Hepatocyte (in vitro differentiated cells): ENCODE data around the gene P2RY4. TPM values are rescaled to one million over a fixed set of nuclear protein-coding genes. Genes with fewer than 3 reads are reported as not detected.

Experiments
- DNase-seq: peaks from one replicate; pipeline ENCODE4 v3.0.0-alpha.2; 2016; ENCODE audit warnings: low spot score
- H2AFZ ChIP-seq: fragments of 200-600 bp; sonication (generic); 2 replicates; pipeline ENCODE4 v1.6.0; 2016; ENCODE audit warnings: antibody characterized with exemption, mild to moderate bottlenecking
- H3K27ac ChIP-seq: fragments of 200-600 bp; sonication (generic); 2 replicates; pipeline ENCODE4 v1.5.1; 2016; ENCODE audit warnings: mild to moderate bottlenecking
- H3K27me3 ChIP-seq: fragments of 200-600 bp; sonication (generic); 2 replicates; pipeline ENCODE4 v1.6.1; 2016
- H3K36me3 ChIP-seq: fragments of 200-600 bp; sonication (generic); replicated peaks from 2 replicates; pipeline ENCODE4 v1.5.1; 2016; ENCODE audit warnings: low read depth; ENCODE audit not compliant: insufficient read depth
- H3K4me1 ChIP-seq: fragments of 200-600 bp; sonication (generic); 2 replicates; pipeline ENCODE4 v1.5.1; 2016; ENCODE audit warnings: mild to moderate bottlenecking, moderate library complexity; ENCODE audit not compliant: insufficient read depth
- H3K4me2 ChIP-seq: fragments of 200-600 bp; sonication (generic); 2 replicates; pipeline ENCODE4 v1.6.0; 2016
- H3K4me3 ChIP-seq: fragments of 200-600 bp; sonication (generic); 2 replicates; pipeline ENCODE4 v1.5.1; 2016; ENCODE audit warnings: mild to moderate bottlenecking
- H3K79me2 ChIP-seq: fragments of 200-600 bp; sonication (generic); 2 replicates; pipeline ENCODE4 v1.6.0; 2017; ENCODE audit warnings: mild to moderate bottlenecking
- H3K9me2 ChIP-seq: fragments of 200-600 bp; sonication (generic); replicated peaks from 2 replicates; pipeline ENCODE4 v1.6.0; 2017; ENCODE audit warnings: mild to moderate bottlenecking; ENCODE audit not compliant: insufficient read depth
- H3K9me3 ChIP-seq: fragments of 200-600 bp; sonication (generic); 2 replicates; pipeline ENCODE4 v1.5.1; 2016; ENCODE audit warnings: low read depth, mild to moderate bottlenecking
- H4K20me1 ChIP-seq: fragments of 200-600 bp; sonication (generic); 2 replicates; pipeline ENCODE4 v1.6.0; 2016; ENCODE audit warnings: mild to moderate bottlenecking; ENCODE audit not compliant: insufficient read depth, poor library complexity, severe bottlenecking
- CTCF ChIP-seq: fragments of 200-600 bp; sonication (generic); IDR thresholded peaks from 2 replicates; pipeline ENCODE4 v1.5.1; 2016; ENCODE audit warnings: antibody characterized with exemption, mild to moderate bottlenecking; ENCODE audit not compliant: poor library complexity
- EZH2 ChIP-seq: fragments of 200-600 bp; sonication (generic); IDR thresholded peaks from 2 replicates; pipeline ENCODE4 v1.6.1; 2016; ENCODE audit warnings: antibody characterized with exemption, mild to moderate bottlenecking, borderline replicate concordance
- EZH2phosphoT487 ChIP-seq: fragments of 200-600 bp; sonication (generic); IDR thresholded peaks from one replicate; pipeline ENCODE4 v1.6.1; 2018; ENCODE audit warnings: antibody characterized with exemption, mild to moderate bottlenecking, low read depth, moderate library complexity; ENCODE audit not compliant: unreplicated experiment, severe bottlenecking
- WGBS: methylation state at CpG from one replicate; pipeline ENCODE4 v1.1.6; 2016; ENCODE audit warnings: low lambda C conversion rate; ENCODE audit errors: missing lambda C conversion rate; 5-methylcytosine and 5-hydroxymethylcytosine counted together
- polyA plus RNA-seq: library from polyadenylated mRNA; unstranded; fragments of >200 nt; fragmentation: Nextera tagmentation; extraction: Ambion mirVana; gene quantifications from 2 replicates; pipeline ENCODE4 v1.2.1, GENCODE V29; 2016
- total RNA-seq: library from RNA; depleted of rRNA; stranded (reverse); fragments of >200 nt; gene quantifications from 2 replicates; pipeline ENCODE4 v1.2.3, GENCODE V29; 2014

The P2RY4 gene
- total and polyA plus RNA-seq, 2 experiments from 2014 or later: 0.87 to 2.0 TPM

- Histone ChIP-seq H3K27ac (peak overlapping the region; percentile 78), H4K20me1 (no peaks in the 10 kb centered on the region), H3K9me3 (no peaks in the 10 kb centered on the region), H3K9me2 (no peaks in the 10 kb centered on the region), H3K4me3 (no peak overlapping the region), H3K36me3 (no peaks in the 10 kb centered on the region), H3K4me2 (no peak overlapping the region), H3K4me1 (peaks cover 12% of the 10 kb centered on the region), H3K79me2 (no peaks in the 10 kb centered on the region), H3K27me3 (no peaks in the 10 kb centered on the region), H2AFZ (no peak overlapping the region)
- TF ChIP-seq EZH2 (no peak), CTCF (no peak), EZH2phosphoT487 (no peak)
- 66% methylated on average over 2 of the region's 2 CpGs for WGBS
- no peak for DNase-seq
These were observed 4.6 kb downstream of the P2RY4 start for GRCh38 chrX:70255452-70255851.

DNA sequence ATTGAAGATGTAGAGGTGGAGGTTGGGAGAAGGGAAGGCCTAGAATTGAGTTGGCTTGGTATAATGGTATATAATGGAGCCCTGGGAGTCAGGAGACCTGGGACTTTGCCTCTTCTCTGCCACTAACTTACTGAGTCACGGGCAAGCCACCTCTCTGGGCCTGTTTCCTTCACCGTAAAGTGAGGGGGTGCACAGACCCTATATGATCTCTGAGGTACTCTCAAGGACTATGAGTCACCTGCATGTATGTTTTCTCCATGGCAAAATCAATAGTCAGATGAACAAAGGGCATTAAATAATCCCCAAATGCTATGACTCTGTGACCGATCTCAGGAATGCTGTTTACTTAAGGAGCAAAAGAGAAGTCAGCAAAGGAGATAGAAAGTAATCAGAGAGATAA, 5.1 kb downstream of the P2RY4 start:
- WGBS: 63% methylated on average over 3 of the region's 3 CpGs
- Histone ChIP-seq H3K79me2 (no peaks in the 10 kb centered on the region), H3K4me2 (no peak overlapping the region), H2AFZ (no peak overlapping the region), H3K4me3 (no peak overlapping the region), H4K20me1 (no peaks in the 10 kb centered on the region), H3K27ac (peak overlapping the region; percentile 90), H3K27me3 (no peaks in the 10 kb centered on the region), H3K9me2 (no peaks in the 10 kb centered on the region), H3K36me3 (no peaks in the 10 kb centered on the region), H3K9me3 (no peaks in the 10 kb centered on the region), H3K4me1 (peaks cover 12% of the 10 kb centered on the region)
- no peak for TF ChIP-seq EZH2
- peak; percentile 41 for DNase-seq

DNA sequence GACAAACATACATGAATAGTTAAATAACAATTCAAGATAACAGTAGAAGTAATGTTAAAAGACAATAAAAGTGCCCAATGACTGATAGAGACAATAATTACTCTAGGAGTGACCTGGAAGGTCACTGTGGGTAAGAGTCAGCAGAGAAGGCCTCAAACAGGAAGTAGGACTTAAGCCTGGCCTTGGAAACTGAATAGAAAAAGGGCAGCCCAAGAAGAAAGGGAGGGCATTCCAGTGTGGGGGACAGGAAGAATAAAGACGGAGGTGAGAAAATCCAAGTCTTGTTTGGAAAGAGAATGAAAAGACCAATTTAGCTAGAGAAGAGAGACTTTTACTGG, 6.0 kb downstream of the P2RY4 start:
- no peaks in the 10 kb centered on the region for H4K20me1 ChIP-seq
- H3K36me3 ChIP-seq: no peaks in the 10 kb centered on the region
- DNase-seq: no peak
- H3K9me3 ChIP-seq: no peaks in the 10 kb centered on the region
- no peaks in the 10 kb centered on the region for H3K27me3 ChIP-seq
- WGBS: 50% methylated on average over 1 of the region's 1 CpG
- no peak overlapping the region for H3K4me2 ChIP-seq
- peak overlapping the region; percentile 90 for H3K27ac ChIP-seq
- H2AFZ ChIP-seq: no peak overlapping the region
- H3K4me1 ChIP-seq: peaks cover 12% of the 10 kb centered on the region
- no peak overlapping the region for H3K4me3 ChIP-seq
- no peaks in the 10 kb centered on the region for H3K9me2 ChIP-seq
- H3K79me2 ChIP-seq: no peaks in the 10 kb centered on the region
- TF ChIP-seq EZH2phosphoT487: no peak
- TF ChIP-seq EZH2: no peak
- no peak for TF ChIP-seq CTCF

- Histone ChIP-seq H3K4me1 (peaks cover 12% of the 10 kb centered on the region), H3K79me2 (no peaks in the 10 kb centered on the region), H3K4me2 (no peak overlapping the region), H3K9me3 (no peaks in the 10 kb centered on the region), H2AFZ (no peak overlapping the region), H3K27ac (peak overlapping the region; percentile 90), H3K27me3 (no peaks in the 10 kb centered on the region), H4K20me1 (no peaks in the 10 kb centered on the region), H3K9me2 (no peaks in the 10 kb centered on the region), H3K4me3 (no peak overlapping the region), H3K36me3 (no peaks in the 10 kb centered on the region)
- no peak for DNase-seq
- 64% methylated on average over 3 of the region's 3 CpGs for WGBS
- TF ChIP-seq CTCF (no peak), EZH2phosphoT487 (no peak), EZH2 (no peak)
These were observed 6.5 kb downstream of the P2RY4 start for GRCh38 chrX:70253377-70254062.
